Mucosa of stomach (tissue), 1 donor: ENCODE results near the gene ATP11A.

Experiments
- H3K27me3 ChIP-seq: one replicate; pipeline ENCODE4 v1.7.0; 2013; ENCODE audit warnings: mild to moderate bottlenecking, low read length; ENCODE audit not compliant: control insufficient read depth, insufficient read depth
- H3K36me3 ChIP-seq: one replicate; pipeline ENCODE4 v1.7.0; 2013; ENCODE audit warnings: low read length; ENCODE audit not compliant: control insufficient read depth, insufficient read depth
- H3K4me1 ChIP-seq: one replicate; pipeline ENCODE4 v1.7.0; 2013; ENCODE audit warnings: mild to moderate bottlenecking, low read length; ENCODE audit not compliant: control insufficient read depth, insufficient read depth
- H3K4me3 ChIP-seq: one replicate; pipeline ENCODE4 v1.7.0; 2013; ENCODE audit warnings: low read length
- H3K9ac ChIP-seq: one replicate; pipeline ENCODE4 v1.7.0; 2013; ENCODE audit warnings: mild to moderate bottlenecking, low read length, moderate library complexity
- H3K9me3 ChIP-seq: one replicate; pipeline ENCODE4 v1.7.0; 2013; ENCODE audit warnings: mild to moderate bottlenecking, low read length, moderate library complexity; ENCODE audit not compliant: control insufficient read depth
- donor health status: Pancreatic carcinoma.

Gene ATP11A

GRCh38 chr13:112689303-112690245 lies at the start of gene ATP11A:
Gene ATP11A, plus strand, starts transcription at chr13:112690038. Its CDS starts 379 bp downstream, at chr13:112690417.
- Histone ChIP-seq H3K9me3 (no peaks in the 10 kb centered on the region), H3K36me3 (no peaks in the 10 kb centered on the region), H3K4me1 (peaks cover 35% of the 10 kb centered on the region), H3K9ac (peak within 1 kb of the TSS; percentile 86), H3K4me3 (peak within 1 kb of the TSS; percentile 69), H3K27me3 (no peaks in the 10 kb centered on the region)

GRCh38 chr13:112641456-112642089 lies 48.3 kb upstream of the ATP11A start:
- Histone ChIP-seq H3K36me3 (no peaks in the 10 kb centered on the region), H3K27me3 (peaks cover 21% of the 10 kb centered on the region), H3K4me1 (peaks cover 6% of the 10 kb centered on the region), H3K9ac (no peak overlapping the region), H3K9me3 (no peaks in the 10 kb centered on the region), H3K4me3 (no peak overlapping the region)

GRCh38 chr13:112642090-112642460 lies 47.8 kb upstream of the ATP11A start:
- no peaks in the 10 kb centered on the region for H3K9me3 ChIP-seq
- no peak overlapping the region for H3K9ac ChIP-seq
- no peak overlapping the region for H3K4me3 ChIP-seq
- peaks cover 21% of the 10 kb centered on the region for H3K27me3 ChIP-seq
- no peaks in the 10 kb centered on the region for H3K36me3 ChIP-seq
- H3K4me1 ChIP-seq = peaks cover 6% of the 10 kb centered on the region

GRCh38 chr13:112643759-112644459 lies 45.9 kb upstream of the ATP11A start:
- no peak overlapping the region for H3K4me3 ChIP-seq
- H3K27me3 ChIP-seq = peaks cover 11% of the 10 kb centered on the region
- no peak overlapping the region for H3K9ac ChIP-seq
- H3K4me1 ChIP-seq = peaks cover 6% of the 10 kb centered on the region
- H3K36me3 ChIP-seq = no peaks in the 10 kb centered on the region
- no peaks in the 10 kb centered on the region for H3K9me3 ChIP-seq

- Histone ChIP-seq H3K4me3 (no peak overlapping the region), H3K4me1 (peaks cover 6% of the 10 kb centered on the region), H3K9ac (no peak overlapping the region), H3K9me3 (no peaks in the 10 kb centered on the region), H3K36me3 (no peaks in the 10 kb centered on the region), H3K27me3 (no peaks in the 10 kb centered on the region)
Observed at GRCh38 chr13:112645327-112645914, 44.4 kb upstream of the ATP11A start.

- Histone ChIP-seq H3K9me3 (no peaks in the 10 kb centered on the region), H3K4me3 (no peak overlapping the region), H3K9ac (no peak overlapping the region), H3K36me3 (no peaks in the 10 kb centered on the region), H3K27me3 (no peaks in the 10 kb centered on the region), H3K4me1 (no peaks in the 10 kb centered on the region)
Observed at GRCh38 chr13:112647256-112647655, 42.6 kb upstream of the ATP11A start.

- no peaks in the 10 kb centered on the region for H3K27me3 ChIP-seq
- no peaks in the 10 kb centered on the region for H3K9me3 ChIP-seq
- no peak overlapping the region for H3K9ac ChIP-seq
- H3K4me1 ChIP-seq = no peaks in the 10 kb centered on the region
- H3K36me3 ChIP-seq = no peaks in the 10 kb centered on the region
- H3K4me3 ChIP-seq = no peak overlapping the region
Observed at GRCh38 chr13:112648101-112648500, 41.7 kb upstream of the ATP11A start.

- no peak overlapping the region for H3K4me3 ChIP-seq
Observed at GRCh38 chr13:112648966-112649690, 40.7 kb upstream of the ATP11A start.

GRCh38 chr13:112651311-112651710 lies 38.5 kb upstream of the ATP11A start:
- H3K27me3 ChIP-seq = no peaks in the 10 kb centered on the region
- H3K4me3 ChIP-seq = no peak overlapping the region
- no peak overlapping the region for H3K9ac ChIP-seq
- H3K36me3 ChIP-seq = no peaks in the 10 kb centered on the region
- no peaks in the 10 kb centered on the region for H3K4me1 ChIP-seq
- H3K9me3 ChIP-seq = no peaks in the 10 kb centered on the region

More at GRCh38 chr13:112648966-112649690, 40.7 kb upstream of the ATP11A start:
- H3K4me1 ChIP-seq = no peaks in the 10 kb centered on the region
- H3K9ac ChIP-seq = no peak overlapping the region
- no peaks in the 10 kb centered on the region for H3K36me3 ChIP-seq
- H3K27me3 ChIP-seq = no peaks in the 10 kb centered on the region
- H3K9me3 ChIP-seq = no peaks in the 10 kb centered on the region

- Histone ChIP-seq H3K9me3 (no peaks in the 10 kb centered on the region), H3K9ac (no peak overlapping the region), H3K4me1 (no peaks in the 10 kb centered on the region), H3K4me3 (no peak overlapping the region), H3K36me3 (no peaks in the 10 kb centered on the region), H3K27me3 (no peaks in the 10 kb centered on the region)
Observed at GRCh38 chr13:112651750-112652511, 37.9 kb upstream of the ATP11A start.
